HFFc6 (cell line): ENCODE data around the gene TBC1D22B. TPM values are rescaled to one million over a fixed set of nuclear protein-coding genes. Genes with fewer than 3 reads are reported as not detected.
"Not testable (repeated sequence)": the region's sequence is repeated elsewhere in the genome, so short reads cannot be mapped to it uniquely, and the experiment has no call there.

ENCODE experiments used
- DNase-seq: peaks from one replicate; pipeline ENCODE4 v3.0.0-alpha.2; 2018
- H3K27ac Mint-ChIP-seq: 2 replicates; pipeline ENCODE4 v1.8.0; 2020; ENCODE audit warnings: mild to moderate bottlenecking, mixed read lengths
- H3K27me3 Mint-ChIP-seq: 2 replicates; pipeline ENCODE4 v1.8.0; 2021; ENCODE audit warnings: mild to moderate bottlenecking, moderate library complexity, mixed read lengths; ENCODE audit not compliant: insufficient read depth
- H3K36me3 Mint-ChIP-seq: 2 replicates; pipeline ENCODE4 v1.8.0; 2021; ENCODE audit warnings: low read depth, mixed read lengths
- H3K4me1 Mint-ChIP-seq: 2 replicates; pipeline ENCODE4 v1.8.0; 2020; ENCODE audit warnings: low read depth, mixed read lengths
- H3K4me3 Mint-ChIP-seq: 2 replicates; pipeline ENCODE4 v1.8.0; 2020; ENCODE audit warnings: mild to moderate bottlenecking, moderate library complexity, mixed read lengths
- H3K9me3 Mint-ChIP-seq: 2 replicates; pipeline ENCODE4 v1.8.0; 2020; ENCODE audit warnings: mild to moderate bottlenecking, mixed read lengths
- total RNA-seq, 6 experiments: library from RNA; stranded (reverse); fragmentation: NEBNext Ultra II Directional; extraction: Animal tissue kit (Norgen Biotek cat#: 25700); gene quantifications; 2 replicates in 1 of 6; 3 replicates in 5 of 6; pipeline ENCODE4 v1.2.3, GENCODE V29; 2021
- TF ChIP-seq, protein P1 (sequence below): fragments of 200-600 bp; sonication (generic); IDR thresholded peaks from 2 replicates; pipeline ENCODE4 v1.5.0; 2021; ENCODE audit warnings: antibody characterized with exemption, mild to moderate bottlenecking

The TBC1D22B gene
- total RNA-seq, 6 experiments from 2014 or later, result 9.0 to 9.6 (median 9.2) TPM

DNA sequence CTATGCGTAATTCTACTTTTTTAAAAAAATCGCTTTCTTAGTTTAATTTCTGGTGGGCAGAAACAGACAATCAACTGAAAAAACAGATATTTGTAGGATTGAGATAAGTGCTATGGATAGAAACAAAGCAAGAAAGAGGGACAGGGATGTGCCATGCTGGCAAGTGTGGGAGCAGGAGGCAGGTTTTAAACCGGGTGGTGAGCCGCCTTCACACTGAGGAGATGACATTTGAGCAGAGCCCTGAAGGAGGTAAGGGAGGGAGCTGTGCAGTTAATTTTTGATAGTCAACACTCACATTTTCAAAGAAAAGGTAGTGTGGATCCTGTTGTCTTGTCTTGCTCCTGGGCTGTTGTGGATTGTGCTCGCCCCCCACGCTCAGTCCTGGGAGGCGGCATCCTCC, 47.2 kb downstream of the TBC1D22B start:
- no peak overlapping the region for H3K27ac Mint-ChIP-seq
- TF ChIP-seq, protein P1, sequence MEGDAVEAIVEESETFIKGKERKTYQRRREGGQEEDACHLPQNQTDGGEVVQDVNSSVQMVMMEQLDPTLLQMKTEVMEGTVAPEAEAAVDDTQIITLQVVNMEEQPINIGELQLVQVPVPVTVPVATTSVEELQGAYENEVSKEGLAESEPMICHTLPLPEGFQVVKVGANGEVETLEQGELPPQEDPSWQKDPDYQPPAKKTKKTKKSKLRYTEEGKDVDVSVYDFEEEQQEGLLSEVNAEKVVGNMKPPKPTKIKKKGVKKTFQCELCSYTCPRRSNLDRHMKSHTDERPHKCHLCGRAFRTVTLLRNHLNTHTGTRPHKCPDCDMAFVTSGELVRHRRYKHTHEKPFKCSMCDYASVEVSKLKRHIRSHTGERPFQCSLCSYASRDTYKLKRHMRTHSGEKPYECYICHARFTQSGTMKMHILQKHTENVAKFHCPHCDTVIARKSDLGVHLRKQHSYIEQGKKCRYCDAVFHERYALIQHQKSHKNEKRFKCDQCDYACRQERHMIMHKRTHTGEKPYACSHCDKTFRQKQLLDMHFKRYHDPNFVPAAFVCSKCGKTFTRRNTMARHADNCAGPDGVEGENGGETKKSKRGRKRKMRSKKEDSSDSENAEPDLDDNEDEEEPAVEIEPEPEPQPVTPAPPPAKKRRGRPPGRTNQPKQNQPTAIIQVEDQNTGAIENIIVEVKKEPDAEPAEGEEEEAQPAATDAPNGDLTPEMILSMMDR, result no peak
- H3K9me3 Mint-ChIP-seq, result no peaks in the 10 kb centered on the region
- H3K27me3 Mint-ChIP-seq, result no peaks in the 10 kb centered on the region
- peaks cover 27% of the 10 kb centered on the region for H3K4me1 Mint-ChIP-seq
- no peak overlapping the region for H3K4me3 Mint-ChIP-seq
- no peak for DNase-seq
- H3K36me3 Mint-ChIP-seq, result no peaks in the 10 kb centered on the region

DNA sequence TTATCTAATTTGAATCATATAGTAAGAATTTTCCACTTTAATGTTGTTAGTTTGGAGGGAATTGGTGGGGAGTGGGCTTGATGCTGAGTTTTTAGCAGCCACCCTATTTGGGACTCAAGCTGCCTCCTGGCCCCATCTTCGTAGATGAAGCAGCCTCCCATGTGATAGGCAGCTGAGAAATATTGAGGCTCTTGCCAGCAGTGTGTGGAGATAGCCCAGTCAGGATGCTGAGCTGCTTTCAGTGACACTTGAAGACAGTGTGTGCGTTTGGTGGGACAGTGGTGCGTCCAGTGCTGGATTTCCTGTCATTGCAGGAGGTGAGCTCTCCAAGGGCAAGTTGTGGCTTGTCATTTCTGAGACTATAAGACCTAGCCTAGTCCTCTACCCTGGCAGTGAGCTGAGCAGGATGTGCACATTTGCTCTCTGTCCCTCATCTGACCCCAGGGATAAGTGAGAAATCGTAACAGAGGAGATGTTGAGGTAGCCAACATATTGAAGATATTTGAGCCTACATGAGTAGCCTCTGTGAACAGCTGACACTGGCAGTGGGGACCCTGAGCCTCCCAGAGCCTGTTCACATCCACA, 48.4 kb downstream of the TBC1D22B start:
- peaks cover 30% of the 10 kb centered on the region for H3K4me1 Mint-ChIP-seq
- no peaks in the 10 kb centered on the region for H3K9me3 Mint-ChIP-seq
- H3K27me3 Mint-ChIP-seq, result no peaks in the 10 kb centered on the region
- no peak overlapping the region for H3K4me3 Mint-ChIP-seq
- no peak overlapping the region for H3K27ac Mint-ChIP-seq
- no peaks in the 10 kb centered on the region for H3K36me3 Mint-ChIP-seq
- no peak for DNase-seq
- TF ChIP-seq, protein P1, result no peak

- H3K36me3 Mint-ChIP-seq, result no peaks in the 10 kb centered on the region
- no peaks in the 10 kb centered on the region for H3K27me3 Mint-ChIP-seq
- H3K4me3 Mint-ChIP-seq, result no peak overlapping the region
- peaks cover 38% of the 10 kb centered on the region for H3K4me1 Mint-ChIP-seq
- no peak for DNase-seq
- TF ChIP-seq, protein P1, result 0 out of 2 replicates have a peak, but pooled peaks have one; percentile 11
- no peak overlapping the region for H3K27ac Mint-ChIP-seq
- no peaks in the 10 kb centered on the region for H3K9me3 Mint-ChIP-seq
Measured at GRCh38 chr6:37306624-37307222, 49.2 kb downstream of the TBC1D22B start.

DNA sequence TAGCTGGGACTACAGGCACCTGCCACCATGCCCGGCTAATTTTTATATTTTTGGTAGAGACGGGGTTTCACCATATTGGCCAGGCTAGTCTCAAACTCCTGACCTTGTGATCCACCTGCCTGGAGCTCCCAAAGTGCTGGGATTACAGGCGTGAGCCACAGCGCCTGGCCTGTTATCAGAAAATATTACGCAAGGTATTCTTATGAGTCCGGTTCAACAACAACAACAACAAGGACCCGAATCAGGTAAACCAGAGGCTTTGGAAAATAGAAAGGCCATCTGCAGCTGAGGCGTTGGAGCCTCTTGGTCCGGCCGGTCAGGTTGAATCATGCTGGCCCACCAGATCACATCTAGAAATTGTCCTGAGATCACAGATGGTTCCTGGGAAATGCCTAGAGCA, 49.9 kb downstream of the TBC1D22B start:
- not testable (repeated sequence) for H3K27ac Mint-ChIP-seq, H3K9me3 Mint-ChIP-seq, H3K4me3 Mint-ChIP-seq, H3K36me3 Mint-ChIP-seq, DNase-seq, H3K27me3 Mint-ChIP-seq
- peaks cover 45% of the 10 kb centered on the region for H3K4me1 Mint-ChIP-seq

GRCh38 chr6:37308069-37308815, 50.7 kb downstream of the TBC1D22B start:
- Mint-ChIP-seq H3K4me1 (peaks cover 53% of the 10 kb centered on the region), H3K36me3 (0 out of 2 replicates have a peak, but pooled peaks cover 6% of the 10 kb centered on the region), H3K4me3 (no peak overlapping the region), H3K9me3 (no peaks in the 10 kb centered on the region), H3K27me3 (no peaks in the 10 kb centered on the region), H3K27ac (peak overlapping the region; percentile 53)
- TF ChIP-seq, protein P1, result no peak
- peak; percentile 18 for DNase-seq

- Mint-ChIP-seq H3K27me3 (no peaks in the 10 kb centered on the region), H3K9me3 (no peaks in the 10 kb centered on the region), H3K4me1 (peaks cover 56% of the 10 kb centered on the region), H3K36me3 (peaks cover 14% of the 10 kb centered on the region), H3K4me3 (no peak overlapping the region), H3K27ac (no peak overlapping the region)
- no peak for DNase-seq
- TF ChIP-seq, protein P1, result no peak
Measured at GRCh38 chr6:37309046-37309445, 51.5 kb downstream of the TBC1D22B start.
